HEK293 (cell line): ENCODE measurements around the gene C8G.

Experiments used
- CTCF ChIA-PET: fragments of 350-600 bp; formaldehyde crosslinking; extraction: SDS; loops from one replicate; lab custom pipeline; 2021; ENCODE audit warnings: antibody characterized with exemption; lab: Yijun Ruan, JAX
- POLR2A ChIA-PET: fragments of 300-600 bp; formaldehyde crosslinking; extraction: SDS; loops from one replicate; lab custom pipeline; 2020; ENCODE audit warnings: antibody characterized with exemption, inconsistent platforms; lab: Yijun Ruan, JAX
- H3K27ac ChIP-seq: fragments of 200-500 bp; sonication (Bioruptor generic); 2 replicates; pipeline ENCODE4 v1.5.1; 2014; ENCODE audit warnings: low read depth, low read length, control low read depth, inconsistent platforms; ENCODE audit errors: extremely low read depth
- H3K36me3 ChIP-seq, 2 experiments: fragments of 200-500 bp in 1 of 2; sonication (Bioruptor generic) in 1 of 2; 1 replicate in 1 of 2; 2 replicates in 1 of 2; pipeline ENCODE4 v1.5.1; 2014 to 2017; ENCODE audit warnings: inconsistent platforms in 2 of 2, low read length in 2 of 2; ENCODE audit not compliant: control insufficient read depth in 2 of 2, insufficient read depth in 1 of 2
- H3K4me1 ChIP-seq: fragments of 200-500 bp; sonication (Bioruptor generic); 2 replicates; pipeline ENCODE4 v1.5.1; 2014; ENCODE audit warnings: mild to moderate bottlenecking, low read length, inconsistent platforms; ENCODE audit not compliant: control insufficient read depth, insufficient read depth
- H3K4me3 ChIP-seq: 2 replicates; pipeline ENCODE4 v1.5.1; 2011; ENCODE audit warnings: low read depth, mild to moderate bottlenecking, control low read depth, low read length, moderate library complexity
- H3K9me3 ChIP-seq: fragments of 200-500 bp; sonication (Bioruptor generic); 2 replicates; pipeline ENCODE4 v1.5.1; 2014; ENCODE audit warnings: low read depth, low read length, inconsistent platforms; ENCODE audit not compliant: control insufficient read depth, insufficient read depth
- AEBP2 ChIP-seq: fragments of 450-650 bp; formaldehyde crosslinking; IDR thresholded peaks from 2 replicates; pipeline ENCODE4 v1.5.1; 2016; ENCODE audit warnings: missing biosample characterization, missing genetic modification characterization, borderline replicate concordance
- EGR2 ChIP-seq: fragments of 450-650 bp; formaldehyde crosslinking; IDR thresholded peaks from 2 replicates; pipeline ENCODE4 v1.5.1; 2016; ENCODE audit warnings: low read depth, missing biosample characterization, missing genetic modification characterization
- FEZF1 ChIP-seq: fragments of 450-650 bp; formaldehyde crosslinking; IDR thresholded peaks from 2 replicates; pipeline ENCODE4 v1.5.1; 2016; ENCODE audit warnings: missing biosample characterization, missing genetic modification characterization
- GLI4 ChIP-seq: fragments of 450-650 bp; formaldehyde crosslinking; IDR thresholded peaks from 2 replicates; pipeline ENCODE4 v1.5.1; 2016; ENCODE audit warnings: missing biosample characterization, missing genetic modification characterization
- GLIS1 ChIP-seq: fragments of 450-650 bp; formaldehyde crosslinking; IDR thresholded peaks from 2 replicates; pipeline ENCODE4 v1.5.1; 2016; ENCODE audit warnings: missing biosample characterization, missing genetic modification characterization
- GLIS2 ChIP-seq: fragments of 450-650 bp; formaldehyde crosslinking; IDR thresholded peaks from 2 replicates; pipeline ENCODE4 v1.5.1; 2016; ENCODE audit warnings: missing biosample characterization, missing genetic modification characterization
- PRDM6 ChIP-seq: fragments of 450-650 bp; formaldehyde crosslinking; IDR thresholded peaks from 2 replicates; pipeline ENCODE4 v1.5.1; 2017; ENCODE audit warnings: missing biosample characterization, missing genetic modification characterization
- SCRT1 ChIP-seq: fragments of 450-650 bp; formaldehyde crosslinking; IDR thresholded peaks from 2 replicates; pipeline ENCODE4 v1.5.1; 2016; ENCODE audit warnings: missing biosample characterization, missing genetic modification characterization, borderline replicate concordance
- YY1 ChIP-seq: fragments of 450-650 bp; formaldehyde crosslinking; IDR thresholded peaks from 2 replicates; pipeline ENCODE4 v1.5.1; 2018; ENCODE audit warnings: missing biosample characterization, missing genetic modification characterization
- ZBTB17 ChIP-seq: fragments of 450-650 bp; formaldehyde crosslinking; IDR thresholded peaks from 2 replicates; pipeline ENCODE4 v1.5.1; 2016; ENCODE audit warnings: missing biosample characterization, missing genetic modification characterization
- ZBTB20 ChIP-seq: fragments of 450-650 bp; formaldehyde crosslinking; IDR thresholded peaks from 2 replicates; pipeline ENCODE4 v1.5.1; 2016; ENCODE audit warnings: missing biosample characterization, missing genetic modification characterization
- ZFP69B ChIP-seq: fragments of 450-650 bp; formaldehyde crosslinking; IDR thresholded peaks from 2 replicates; pipeline ENCODE4 v1.5.1; 2016; ENCODE audit warnings: missing biosample characterization, missing genetic modification characterization
- ZNF138 ChIP-seq: fragments of 450-650 bp; formaldehyde crosslinking; IDR thresholded peaks from 2 replicates; pipeline ENCODE4 v1.5.1; 2016; ENCODE audit warnings: missing biosample characterization, missing genetic modification characterization, borderline replicate concordance
- ZNF292 ChIP-seq: fragments of 450-650 bp; formaldehyde crosslinking; IDR thresholded peaks from 2 replicates; pipeline ENCODE4 v1.5.1; 2016; ENCODE audit warnings: low read depth, missing biosample characterization, missing genetic modification characterization, borderline replicate concordance
- ZNF391 ChIP-seq: fragments of 450-650 bp; formaldehyde crosslinking; IDR thresholded peaks from 2 replicates; pipeline ENCODE4 v1.5.1; 2016; ENCODE audit warnings: low read depth, missing biosample characterization, missing genetic modification characterization, borderline replicate concordance
- ZNF404 ChIP-seq: fragments of 450-650 bp; formaldehyde crosslinking; IDR thresholded peaks from 2 replicates; pipeline ENCODE4 v1.5.1; 2017; ENCODE audit warnings: missing biosample characterization, missing genetic modification characterization
- ZNF560 ChIP-seq: fragments of 450-650 bp; formaldehyde crosslinking; IDR thresholded peaks from 2 replicates; pipeline ENCODE4 v1.5.1; 2017; ENCODE audit warnings: missing biosample characterization, missing genetic modification characterization, borderline replicate concordance
- ZNF645 ChIP-seq: fragments of 450-650 bp; formaldehyde crosslinking; IDR thresholded peaks from 2 replicates; pipeline ENCODE4; 2016; ENCODE audit warnings: missing biosample characterization, missing genetic modification characterization
- ZNF660 ChIP-seq: fragments of 450-650 bp; IDR thresholded peaks from 2 replicates; pipeline ENCODE4 v1.5.1; 2018; ENCODE audit warnings: missing biosample characterization, mild to moderate bottlenecking, missing genetic modification characterization
- ZNF768 ChIP-seq: fragments of 450-650 bp; formaldehyde crosslinking; IDR thresholded peaks from 2 replicates; pipeline ENCODE4 v1.5.1; 2018; ENCODE audit warnings: missing biosample characterization, mild to moderate bottlenecking, missing genetic modification characterization
- ZNF785 ChIP-seq: fragments of 450-650 bp; formaldehyde crosslinking; IDR thresholded peaks from 2 replicates; pipeline ENCODE4 v1.5.1; 2016; ENCODE audit warnings: missing biosample characterization, missing genetic modification characterization
- ZNF843 ChIP-seq: fragments of 450-650 bp; formaldehyde crosslinking; IDR thresholded peaks from 2 replicates; pipeline ENCODE4 v1.5.1; 2016; ENCODE audit warnings: missing biosample characterization, missing genetic modification characterization
- ZSCAN4 ChIP-seq: fragments of 450-650 bp; formaldehyde crosslinking; IDR thresholded peaks from 2 replicates; pipeline ENCODE4 v1.5.1; 2017; ENCODE audit warnings: missing biosample characterization, missing genetic modification characterization

The C8G gene

GRCh38 chr9:136962701-136963248, 17.7 kb downstream of the C8G start (continued):
- peak; percentile 94 for TF ChIP-seq ZSCAN4 (tag by site-specific recombination)
- peak; percentile 48; the same call in 1 of the 2 replicates for TF ChIP-seq ZFP69B (tag by site-specific recombination)
- no peak for TF ChIP-seq AEBP2 (tag by site-specific recombination)
- TF ChIP-seq ZNF645 (tag by site-specific recombination), result no peak

- CTCF ChIA-PET, result interaction anchor here (1.0 to 2.1 kb wide), 2 partner anchors 16 to 180 kb away, joined by 3 to 9 read pairs; no protein-coding TSS in a partner anchor
Observed at GRCh38 chr9:136963341-136963740, 18.3 kb downstream of the C8G start.

GRCh38 chr9:136963751-136964150, 18.7 kb downstream of the C8G start:
- CTCF ChIA-PET, result interaction anchor here (0.6 to 2.1 kb wide), 4 partner anchors 13 to 181 kb away, joined by 3 to 9 read pairs (median 3); partner anchors contain the start of gene PTGDS
- H3K4me3 ChIP-seq, result no peak overlapping the region
- H3K36me3 ChIP-seq, result no peaks in the 10 kb centered on the region
- no peak overlapping the region for H3K27ac ChIP-seq
- no peaks in the 10 kb centered on the region for H3K4me1 ChIP-seq
- H3K9me3 ChIP-seq, result no peaks in the 10 kb centered on the region
- no peak for TF ChIP-seq SCRT1 (tag by site-specific recombination)
- TF ChIP-seq ZNF785 (tag by site-specific recombination), result no peak
- no peak for TF ChIP-seq ZNF292 (tag by site-specific recombination)
- TF ChIP-seq PRDM6 (tag by site-specific recombination), result no peak
- no peak for TF ChIP-seq FEZF1 (tag by site-specific recombination)
- no peak for TF ChIP-seq GLI4
- no peak for TF ChIP-seq ZNF404
- TF ChIP-seq ZBTB17, result no peak
- TF ChIP-seq ZNF391 (tag by site-specific recombination), result no peak
- TF ChIP-seq, all 188 proteins: peak for 0
- POLR2A ChIA-PET, result no interaction called here

More at GRCh38 chr9:136963341-136963740, 18.3 kb downstream of the C8G start:
- no peaks in the 10 kb centered on the region for H3K36me3 ChIP-seq
- no peak for TF ChIP-seq ZNF843 (tag by site-specific recombination)
- TF ChIP-seq ZNF768, result no peak
- no peak for TF ChIP-seq ZNF560
- TF ChIP-seq GLIS2 (tag by site-specific recombination), result no peak
- no peak for TF ChIP-seq ZNF138
- no peak for TF ChIP-seq YY1 (tag by site-specific recombination)
- TF ChIP-seq EGR2 (tag by site-specific recombination), result no peak
- 0 out of 2 replicates have a peak, but pooled peaks have one; percentile 0 for TF ChIP-seq ZFP69B (tag by site-specific recombination)
- no peak for TF ChIP-seq AEBP2 (tag by site-specific recombination)
- peak; percentile 52 for TF ChIP-seq ZBTB20 (tag by site-specific recombination)
- TF ChIP-seq GLIS1 (tag by site-specific recombination), result no peak
- TF ChIP-seq ZNF660 (tag by site-specific recombination), result no peak
- no peaks in the 10 kb centered on the region for H3K4me1 ChIP-seq
- POLR2A ChIA-PET, result no interaction called here
- H3K27ac ChIP-seq, result no peak overlapping the region
- no peak overlapping the region for H3K4me3 ChIP-seq
- H3K9me3 ChIP-seq, result no peaks in the 10 kb centered on the region
